ENCODE results near the gene KLHL21. TPM values are rescaled to one million over a fixed set of nuclear protein-coding genes. Genes with fewer than 3 reads are reported as not detected.

The KLHL21 gene
- total and polyA plus RNA-seq, 9 of the 15 experiments (the other 6 are each of a cell fraction or from before 2014, with no cell fraction given) = 2.1 to 42.1 (median 17.5) TPM

- TF ChIP-seq THRAP3 (IDR thresholded peaks at IDR 0.05; ENCODE audit: borderline replicate concordance) (no peak), CEBPG (CRISPR knock-in tag; IDR thresholded peaks at IDR 0.05) (no peak), CEBPG (tag; conservative IDR thresholded peaks at IDR 0.05 in 1 of 2, IDR thresholded peaks at IDR 0.05 in 1 of 2) (no peak), CEBPZ (IDR thresholded peaks at IDR 0.05; ENCODE audit: borderline replicate concordance, low read depth, low read length) (no peak), L3MBTL2 (IDR thresholded peaks at IDR 0.05) (peak; percentile 42; the same call in 1 of the 2 replicates), ZKSCAN8 (CRISPR knock-in tag; IDR thresholded peaks at IDR 0.05) (no peak), BRF1 (IDR thresholded peaks at IDR 0.05; ENCODE audit: borderline replicate concordance, extremely low read depth, insufficient read length) (no peak), PPARD (CRISPR knock-in tag; IDR thresholded peaks at IDR 0.05) (no peak), ZNF830 (CRISPR knock-in tag; IDR thresholded peaks at IDR 0.05) (no peak), CBX5 (IDR thresholded peaks at IDR 0.05; ENCODE audit: borderline replicate concordance, low read depth) (0 out of 2 replicates have a peak, but pooled peaks have one; percentile 21), HNRNPK (IDR thresholded peaks at IDR 0.05; ENCODE audit: low read depth, low read length, poor library complexity, severe bottlenecking) (no peak), E2F8 (IDR thresholded peaks at IDR 0.05; ENCODE audit: low read depth, partially characterized antibody) (peak; percentile 71), SPI1 (IDR thresholded peaks at IDR 0.05; ENCODE audit: borderline replicate concordance, low read depth, low read length) (no peak), SAP30 (IDR thresholded peaks at IDR 0.05; ENCODE audit: borderline replicate concordance, insufficient read depth, low read depth, low read length, poor library complexity, severe bottlenecking) (peak; percentile 60), ZNF512 (tag; IDR thresholded peaks at IDR 0.05) (no peak)
These were observed 22.3 kb upstream of the KLHL21 start, which contains the start of gene THAP3 (continued) for GRCh38 chr1:6624710-6625583.
